GM19035 (cell line): ENCODE results near the gene CHCHD2.
A peak's percentile ranks its signal among the peaks of the same experiment; 100 is the strongest.
"Not testable (repeated sequence)": the region's sequence is repeated elsewhere in the genome, so short reads cannot be mapped to it uniquely, and the experiment has no call there.

Experiments used
- ATAC-seq: cut with Tn5 transposase; IDR thresholded peaks from one replicate; pipeline ENCODE4 v1.9.1; 2021; ENCODE audit not compliant: unreplicated experiment

CHCHD2 gene, protein sequence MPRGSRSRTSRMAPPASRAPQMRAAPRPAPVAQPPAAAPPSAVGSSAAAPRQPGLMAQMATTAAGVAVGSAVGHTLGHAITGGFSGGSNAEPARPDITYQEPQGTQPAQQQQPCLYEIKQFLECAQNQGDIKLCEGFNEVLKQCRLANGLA

GRCh38 chr7:56106108-56107073, at the start of gene CHCHD2:
CHCHD2 (minus strand) TSS chr7:56106476; CDS start chr7:56106413, 63 bp downstream.
- ATAC-seq, result peak; percentile 99

GRCh38 chr7:56131062-56131461, 24.8 kb upstream of the CHCHD2 start:
- not testable (repeated sequence) for ATAC-seq

GRCh38 chr7:56127241-56127975, 21.1 kb upstream of the CHCHD2 start:
- no peak for ATAC-seq

GRCh38 chr7:56125831-56126230, 19.6 kb upstream of the CHCHD2 start:
- ATAC-seq, result no peak

GRCh38 chr7:56124981-56125380, 18.7 kb upstream of the CHCHD2 start:
- ATAC-seq, result no peak

DNA sequence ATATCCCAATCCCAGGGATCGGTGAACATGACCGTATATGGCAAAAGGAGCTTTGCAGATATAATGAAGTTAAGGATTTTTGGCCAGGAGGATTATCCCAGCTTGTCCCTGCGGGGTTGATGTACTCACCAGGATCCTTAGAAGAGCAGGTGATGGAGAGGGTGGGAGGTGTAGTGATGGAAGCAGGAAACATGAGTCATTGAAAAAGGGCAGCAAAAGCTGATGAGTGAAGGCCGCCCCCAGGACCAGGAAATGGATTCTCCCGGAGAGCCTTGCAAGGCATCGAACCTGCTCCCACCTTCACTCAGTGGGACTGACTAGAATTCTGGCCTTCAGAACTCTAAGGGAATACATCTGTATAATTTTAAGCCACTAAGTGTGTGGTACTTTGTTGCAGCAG, 15.2 kb upstream of the CHCHD2 start:
- ATAC-seq, result no peak

- ATAC-seq, result no peak
Measured at GRCh38 chr7:56115852-56116538, 9.7 kb upstream of the CHCHD2 start, which contains the start of gene NUPR2. NUPR2 (minus strand) TSS chr7:56116417; CDS start chr7:56116314, 103 bp downstream.

DNA sequence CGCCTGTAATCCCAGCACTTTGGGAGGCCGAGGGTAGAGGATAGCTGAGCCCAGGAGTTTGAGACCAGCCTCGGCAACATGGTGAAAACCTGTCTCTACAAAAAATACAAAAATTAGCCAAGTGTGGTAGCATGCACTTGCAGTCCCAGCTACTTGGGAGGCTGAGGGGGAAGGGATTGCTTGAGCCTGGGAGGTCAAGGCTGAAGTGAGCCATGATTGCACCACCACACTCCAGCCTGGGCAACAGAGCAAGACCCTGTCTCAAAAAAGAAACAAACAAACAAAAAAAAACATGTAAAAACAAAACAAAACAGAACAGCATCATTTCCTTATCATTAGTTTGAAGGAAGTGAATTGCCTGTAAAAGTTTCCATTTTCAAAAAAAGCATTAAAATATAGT, 6.0 kb upstream of the CHCHD2 start:
- ATAC-seq, result not testable (repeated sequence)

DNA sequence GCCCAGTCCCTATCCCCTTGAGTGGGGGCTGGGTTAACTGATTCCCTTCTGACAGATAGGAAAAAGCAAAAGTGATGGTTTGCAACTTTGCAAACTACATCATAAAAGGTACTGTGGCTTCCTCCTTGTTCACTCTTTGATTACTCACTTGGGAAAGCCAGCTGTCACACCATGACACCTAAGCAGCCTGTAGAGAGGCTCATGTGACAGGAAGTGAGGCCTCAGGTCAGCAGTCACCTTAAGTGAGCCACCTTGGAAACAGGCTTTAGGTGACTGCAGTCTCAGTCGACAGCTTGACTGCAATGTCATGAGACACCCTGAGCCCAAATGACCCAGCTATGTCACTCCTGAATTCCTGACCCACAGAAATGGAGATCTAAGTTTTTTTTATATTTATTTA, 4.3 kb upstream of the CHCHD2 start:
- no peak for ATAC-seq

DNA sequence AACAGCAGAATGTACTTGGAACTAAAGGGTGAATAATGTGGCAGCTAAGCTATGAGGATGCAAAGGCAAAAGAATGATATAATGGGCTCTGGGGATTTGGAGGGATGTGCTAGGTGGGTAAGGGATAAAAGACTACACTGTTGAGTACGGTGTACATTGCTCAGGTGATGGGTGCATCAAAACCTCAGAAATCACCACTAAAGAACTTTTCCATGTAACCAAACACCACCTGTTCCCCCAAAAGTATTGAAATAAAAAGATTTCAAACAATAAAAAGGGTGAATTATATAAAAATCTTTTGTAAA, 1.6 kb upstream of the CHCHD2 start:
- ATAC-seq, result no peak

DNA sequence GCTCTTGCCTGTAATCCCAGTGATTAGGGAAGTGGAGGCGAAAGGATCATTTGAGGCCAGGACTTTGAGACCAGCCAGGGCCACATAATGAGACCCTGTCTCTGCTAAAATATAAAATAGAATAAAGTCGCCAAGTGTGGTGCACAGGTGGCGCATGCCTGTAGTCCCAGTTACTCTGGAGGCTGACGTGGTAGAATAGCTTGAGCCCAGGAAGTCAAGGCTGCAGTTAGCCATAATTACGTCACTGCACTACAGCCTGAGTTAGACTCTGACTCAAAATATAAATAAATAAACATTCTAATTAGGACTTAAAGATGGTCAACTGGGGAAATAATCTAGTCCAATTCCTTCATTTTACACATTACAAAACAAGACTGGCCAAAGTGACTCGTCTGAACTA, 768 bp downstream of the CHCHD2 start:
- ATAC-seq, result no peak

DNA sequence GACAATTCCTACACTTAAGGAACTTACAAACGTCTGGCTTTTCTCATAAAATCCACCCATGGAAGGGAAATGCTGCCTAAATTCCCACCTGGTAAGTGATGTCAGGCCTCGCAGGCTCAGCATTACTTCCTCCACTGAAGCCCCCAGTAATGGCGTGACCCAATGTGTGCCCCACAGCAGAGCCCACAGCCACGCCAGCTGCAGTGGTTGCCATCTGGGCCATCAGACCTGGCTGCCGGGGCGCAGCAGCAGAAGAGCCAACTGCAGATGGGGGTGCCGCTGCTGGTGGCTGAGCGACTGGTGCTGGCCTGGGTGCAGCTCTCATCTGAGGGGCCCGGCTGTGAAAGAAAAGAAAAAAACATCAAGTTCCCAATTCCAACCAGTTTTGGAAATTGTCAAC, 2.1 kb downstream of the CHCHD2 start:
- ATAC-seq, result not testable (repeated sequence)

- ATAC-seq, result no peak
Measured at GRCh38 chr7:56099653-56100052, 6.6 kb downstream of the CHCHD2 start.

DNA sequence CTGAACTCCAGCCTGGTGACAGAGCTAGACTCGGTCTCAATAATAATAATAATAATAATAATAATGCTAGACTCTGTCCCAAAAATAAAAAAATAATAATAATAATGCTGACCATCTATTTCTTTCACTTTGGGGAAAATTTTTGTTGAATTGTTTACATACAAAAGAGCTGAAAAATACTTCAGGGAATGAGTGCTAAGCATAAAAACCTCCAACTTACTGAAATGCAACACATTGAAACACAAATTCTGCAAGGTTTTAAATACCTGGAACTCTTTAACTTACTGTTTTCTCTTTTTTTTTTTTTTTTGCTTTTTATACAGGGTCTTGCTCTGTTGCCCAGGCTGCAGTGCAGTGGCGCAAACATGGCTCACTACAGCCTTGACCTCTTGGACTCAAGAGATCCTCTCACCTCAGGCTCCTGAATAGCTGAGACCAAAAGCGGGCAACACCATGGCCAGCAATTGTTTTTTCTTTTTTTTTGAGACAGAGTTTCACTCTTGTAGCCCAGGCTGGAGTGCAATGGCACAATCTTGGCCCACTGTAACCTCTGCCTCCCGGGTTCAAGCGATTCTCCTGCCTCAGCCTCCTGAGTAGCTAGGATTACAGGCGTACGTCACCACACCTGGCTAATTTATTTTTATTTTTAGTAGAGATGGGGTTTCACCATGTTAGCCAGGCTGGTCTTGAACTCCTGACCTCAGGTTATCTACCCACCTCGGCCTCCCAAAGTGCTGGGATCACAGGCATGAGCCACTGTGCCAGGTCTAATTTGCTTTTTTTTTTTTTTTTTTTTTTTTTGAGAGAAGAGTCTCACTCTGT, 7.9 kb downstream of the CHCHD2 start:
- not testable (repeated sequence) for ATAC-seq

- ATAC-seq, result no peak
Measured at GRCh38 chr7:56097700-56098099, 8.6 kb downstream of the CHCHD2 start.

DNA sequence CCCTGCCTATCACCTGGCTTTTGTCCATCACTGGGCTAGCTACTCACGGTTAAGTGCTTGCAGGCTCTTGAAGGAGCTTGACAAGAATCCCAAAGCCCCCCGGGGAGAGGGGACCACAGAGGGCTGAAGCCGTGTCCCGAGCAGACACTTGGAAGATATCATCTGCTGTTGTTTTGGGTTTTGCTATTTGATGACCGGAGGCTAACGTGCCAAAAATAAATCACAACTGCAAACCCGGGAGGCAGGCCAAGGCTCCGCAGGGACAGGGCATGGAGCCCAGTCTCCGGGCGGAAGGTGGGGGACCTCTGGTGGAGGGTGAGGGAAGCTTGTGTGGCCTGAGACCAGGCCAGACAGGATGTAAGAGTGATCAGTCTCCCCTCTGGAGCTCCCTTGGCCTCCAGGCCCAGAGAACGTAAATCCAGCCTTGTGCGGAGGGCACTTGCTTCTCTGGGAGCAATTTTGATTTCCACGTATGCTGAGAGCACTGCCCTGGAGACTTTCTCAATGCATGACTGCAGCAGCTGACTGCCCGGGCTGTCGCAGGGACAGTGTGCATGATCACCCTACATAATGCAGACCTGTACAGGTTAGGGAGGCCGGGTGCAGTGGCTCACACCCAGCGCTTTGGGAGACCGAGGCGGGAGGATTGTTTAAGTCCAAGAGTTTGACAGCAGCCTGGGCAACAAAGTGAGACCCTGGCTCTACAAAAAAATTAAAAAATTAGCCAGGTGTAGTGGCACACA, 13.3 kb downstream of the CHCHD2 start, which contains the start of gene PHKG1:
TSS of gene PHKG1 (minus strand) at position 164 of the 743 bp plus-strand sequence. CDS start 4,011 bp downstream, outside the sequence.
- no peak for ATAC-seq

GRCh38 chr7:56092388-56092787, 13.9 kb downstream of the CHCHD2 start:
- not testable (repeated sequence) for ATAC-seq

DNA sequence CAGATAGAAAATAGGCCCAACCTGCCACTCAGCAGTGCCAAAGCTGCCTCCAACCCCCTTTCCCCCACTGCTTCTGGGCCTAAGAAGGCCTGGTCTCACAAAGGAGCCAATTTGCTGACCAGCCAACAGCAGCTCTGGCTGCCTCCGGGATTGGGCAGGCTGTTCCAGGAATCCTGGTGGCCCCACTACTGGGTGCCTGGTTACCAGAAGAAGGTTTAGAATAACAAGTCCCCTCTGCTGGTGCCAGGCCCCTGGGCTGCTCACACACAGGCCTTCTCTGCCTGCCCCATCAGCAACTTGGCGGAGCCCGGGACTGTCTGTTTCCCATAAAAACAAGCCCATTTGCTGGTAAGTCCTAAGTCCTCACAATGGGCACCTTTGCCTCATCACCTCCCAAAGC, 14.7 kb downstream of the CHCHD2 start:
- ATAC-seq, result no peak

GRCh38 chr7:56087445-56087844, 18.8 kb downstream of the CHCHD2 start:
- ATAC-seq, result no peak
